Parathyroid adenoma (tissue), 2 donors: Measurements from ENCODE around the gene HOXB6.
A peak's percentile ranks its signal among the peaks of the same experiment; 100 is the strongest.

ENCODE experiments used
- H2AFZ ChIP-seq: fragments of 300-600 bp; sonication (generic); one replicate; pipeline ENCODE4 v1.7.0; 2017; ENCODE audit warnings: antibody characterized with exemption, mild to moderate bottlenecking
- H3K27ac ChIP-seq: fragments of 300-600 bp; sonication (generic); one replicate; pipeline ENCODE4 v1.7.0; 2017
- H3K27me3 ChIP-seq: fragments of 300-600 bp; sonication (generic); one replicate; pipeline ENCODE4 v1.7.0; 2017; ENCODE audit warnings: low read length; ENCODE audit not compliant: control insufficient read depth, insufficient read depth
- H3K36me3 ChIP-seq: fragments of 300-600 bp; sonication (generic); one replicate; pipeline ENCODE4 v1.7.0; 2017; ENCODE audit warnings: low read length; ENCODE audit not compliant: control insufficient read depth, insufficient read depth
- H3K4me1 ChIP-seq: fragments of 300-600 bp; sonication (generic); one replicate; pipeline ENCODE4 v1.7.0; 2017; ENCODE audit warnings: control low read depth
- H3K4me2 ChIP-seq: fragments of 300-600 bp; sonication (generic); one replicate; pipeline ENCODE4 v1.7.0; 2017; ENCODE audit warnings: low read length
- H3K4me3 ChIP-seq: fragments of 300-600 bp; sonication (generic); one replicate; pipeline ENCODE4 v1.7.0; 2017; ENCODE audit warnings: low read depth, low read length
- H3K79me2 ChIP-seq: fragments of 300-600 bp; sonication (generic); one replicate; pipeline ENCODE4 v1.7.0; 2017; ENCODE audit warnings: control low read depth
- H3K9ac ChIP-seq: fragments of 300-600 bp; sonication (generic); one replicate; pipeline ENCODE4 v1.7.0; 2017; ENCODE audit warnings: mild to moderate bottlenecking
- H3K9me3 ChIP-seq: fragments of 300-600 bp; sonication (generic); one replicate; pipeline ENCODE4 v1.7.0; 2017; ENCODE audit warnings: low read length; ENCODE audit not compliant: control insufficient read depth
- CTCF ChIP-seq: fragments of 300-600 bp; sonication (generic); IDR thresholded peaks from one replicate; pipeline ENCODE4 v1.7.0; 2017; ENCODE audit warnings: antibody characterized with exemption, mild to moderate bottlenecking
- donor health status: primary hyperparathyroidism.

HOXB6 gene

GRCh38 chr17:48597528-48597777, 7.3 kb downstream of the HOXB6 start:
- Histone ChIP-seq H3K9ac (no peak overlapping the region), H3K4me1 (no peaks in the 10 kb centered on the region), H3K4me3 (peak overlapping the region; percentile 76), H3K79me2 (no peaks in the 10 kb centered on the region), H3K9me3 (no peaks in the 10 kb centered on the region), H3K36me3 (no peaks in the 10 kb centered on the region), H3K27ac (no peak overlapping the region), H3K27me3 (peaks cover 9% of the 10 kb centered on the region), H3K4me2 (peak overlapping the region; percentile 91), H2AFZ (no peak overlapping the region)
- TF ChIP-seq CTCF = no peak

GRCh38 chr17:48596735-48597527, 7.9 kb downstream of the HOXB6 start:
- peak overlapping the region; percentile 76 for H3K4me3 ChIP-seq
- H3K9ac ChIP-seq = no peak overlapping the region
- peaks cover 9% of the 10 kb centered on the region for H3K27me3 ChIP-seq
- H3K4me2 ChIP-seq = peak overlapping the region; percentile 4
- H3K4me1 ChIP-seq = no peaks in the 10 kb centered on the region
- H2AFZ ChIP-seq = no peak overlapping the region
- no peaks in the 10 kb centered on the region for H3K36me3 ChIP-seq
- no peaks in the 10 kb centered on the region for H3K9me3 ChIP-seq
- no peaks in the 10 kb centered on the region for H3K79me2 ChIP-seq
- TF ChIP-seq CTCF = no peak
- H3K27ac ChIP-seq = no peak overlapping the region

GRCh38 chr17:48596000-48596734, 8.6 kb downstream of the HOXB6 start:
- peak overlapping the region; percentile 4 for H3K4me2 ChIP-seq
- no peaks in the 10 kb centered on the region for H3K79me2 ChIP-seq
- no peaks in the 10 kb centered on the region for H3K36me3 ChIP-seq
- H3K9me3 ChIP-seq = no peaks in the 10 kb centered on the region
- no peaks in the 10 kb centered on the region for H3K4me1 ChIP-seq
- H3K4me3 ChIP-seq = peak overlapping the region; percentile 76
- no peak for TF ChIP-seq CTCF
- no peak overlapping the region for H3K9ac ChIP-seq
- peaks cover 6% of the 10 kb centered on the region for H3K27me3 ChIP-seq
- H2AFZ ChIP-seq = peak overlapping the region; percentile 3
- no peak overlapping the region for H3K27ac ChIP-seq

- Histone ChIP-seq H3K4me1 (no peaks in the 10 kb centered on the region), H3K27me3 (peaks cover 6% of the 10 kb centered on the region), H3K9me3 (no peaks in the 10 kb centered on the region), H3K4me2 (no peak overlapping the region), H3K36me3 (no peaks in the 10 kb centered on the region), H3K4me3 (no peak overlapping the region), H3K79me2 (no peaks in the 10 kb centered on the region), H3K27ac (no peak overlapping the region), H3K9ac (no peak overlapping the region), H2AFZ (no peak overlapping the region)
- no peak for TF ChIP-seq CTCF
Observed at GRCh38 chr17:48595278-48595999, 9.3 kb downstream of the HOXB6 start.
